CD4-positive, alpha-beta memory T cell (primary cell): ENCODE results near the gene KRTAP10-2. TPM values are rescaled to one million over a fixed set of nuclear protein-coding genes. Genes with fewer than 3 reads are reported as not detected.
"Not testable (repeated sequence)": the region's sequence is repeated elsewhere in the genome, so short reads cannot be mapped to it uniquely, and the experiment has no call there.

Experiments
- CTCF ChIA-PET: fragments of 350-600 bp; sonication (Branson Sonifier 250); formaldehyde crosslinking; loops from one replicate; lab custom pipeline; 2021; ENCODE audit warnings: inconsistent platforms; ENCODE audit not compliant: partially characterized antibody; lab: Charles Lee
- POLR2A ChIA-PET: fragments of 350-600 bp; sonication (Branson Sonifier 250); formaldehyde crosslinking; loops from one replicate; lab custom pipeline; 2021; ENCODE audit not compliant: partially characterized antibody; lab: Charles Lee
- DNase-seq, 5 donors: peaks; one replicate each; pipeline versions ENCODE4 v3.0.0 to v3.0.0-alpha.2; 2020 to 2022; ENCODE audit warnings: mixed read lengths in 1 of 5
- H3K27ac ChIP-seq: one replicate; pipeline ENCODE4 v1.7.0; 2013; ENCODE audit warnings: low read depth, low read length
- H3K27me3 ChIP-seq: 2 replicates; pipeline ENCODE4 v1.7.0; 2013; ENCODE audit warnings: mild to moderate bottlenecking, low read length, moderate library complexity; ENCODE audit not compliant: insufficient read depth
- H3K36me3 ChIP-seq: 2 replicates; pipeline ENCODE4 v1.7.0; 2013; ENCODE audit warnings: mild to moderate bottlenecking, low read length, moderate library complexity; ENCODE audit not compliant: insufficient read depth
- H3K4me1 ChIP-seq: 2 replicates; pipeline ENCODE4 v1.7.0; 2013; ENCODE audit warnings: mild to moderate bottlenecking, low read length, moderate library complexity; ENCODE audit not compliant: insufficient read depth
- H3K4me3 ChIP-seq, 2 donors: one replicate each; pipeline ENCODE4 v1.7.0; 2013; ENCODE audit warnings: low read length in 2 of 2, mild to moderate bottlenecking in 1 of 2
- H3K9me3 ChIP-seq, 2 donors: one replicate each; pipeline ENCODE4 v1.7.0; 2013; ENCODE audit warnings: low read length in 2 of 2, control low read depth in 1 of 2; ENCODE audit not compliant: control insufficient read depth in 1 of 2
- H3K27ac Mint-ChIP-seq, 7 donors: one replicate each; pipeline ENCODE4 v1.8.0; 2020 to 2021; ENCODE audit warnings: mixed read lengths in 7 of 7, mild to moderate bottlenecking in 6 of 7, inconsistent platforms in 3 of 7, moderate library complexity in 3 of 7
- H3K27me3 Mint-ChIP-seq, 2 donors: one replicate each; pipeline ENCODE4 v1.8.0; 2020 to 2021; ENCODE audit warnings: mixed read lengths in 2 of 2
- H3K36me3 Mint-ChIP-seq, 2 donors: one replicate each; pipeline ENCODE4 v1.8.0; 2020 to 2021; ENCODE audit warnings: mixed read lengths in 2 of 2, inconsistent platforms in 1 of 2, mild to moderate bottlenecking in 1 of 2
- H3K4me1 Mint-ChIP-seq, 4 donors: one replicate each; pipeline ENCODE4 v1.8.0; 2020 to 2021; ENCODE audit warnings: mixed read lengths in 4 of 4, mild to moderate bottlenecking in 1 of 4
- H3K4me3 Mint-ChIP-seq, 8 donors: one replicate each; pipeline ENCODE4 v1.8.0; 2020 to 2021; ENCODE audit warnings: mixed read lengths in 8 of 8, mild to moderate bottlenecking in 7 of 8, moderate library complexity in 6 of 8, inconsistent platforms in 3 of 8
- H3K9me3 Mint-ChIP-seq, 8 donors: one replicate each; pipeline ENCODE4 v1.8.0; 2020 to 2021; ENCODE audit warnings: mixed read lengths in 8 of 8, mild to moderate bottlenecking in 5 of 8, inconsistent platforms in 3 of 8, moderate library complexity in 1 of 8
- intact Hi-C: fragments of 100-400 bp; cut with micrococcal nuclease; formaldehyde crosslinking; loops from one replicate; pipeline ENCODE4 v1.15.1; 2023
- polyA plus RNA-seq, 2 donors: library from polyadenylated mRNA; unstranded; fragments of 300-500 nt; fragmentation: Illumina TruSeq; gene quantifications; one replicate each; pipeline ENCODE4 v1.2.3, GENCODE V29; 2021
- total RNA-seq, 2 experiments: library from RNA; stranded (reverse); gene quantifications; one replicate each; pipeline ENCODE4 v1.2.3, GENCODE V29; 2021

The KRTAP10-2 gene
- total and polyA plus RNA-seq, 4 experiments from 2014 or later, result not detected

DNA sequence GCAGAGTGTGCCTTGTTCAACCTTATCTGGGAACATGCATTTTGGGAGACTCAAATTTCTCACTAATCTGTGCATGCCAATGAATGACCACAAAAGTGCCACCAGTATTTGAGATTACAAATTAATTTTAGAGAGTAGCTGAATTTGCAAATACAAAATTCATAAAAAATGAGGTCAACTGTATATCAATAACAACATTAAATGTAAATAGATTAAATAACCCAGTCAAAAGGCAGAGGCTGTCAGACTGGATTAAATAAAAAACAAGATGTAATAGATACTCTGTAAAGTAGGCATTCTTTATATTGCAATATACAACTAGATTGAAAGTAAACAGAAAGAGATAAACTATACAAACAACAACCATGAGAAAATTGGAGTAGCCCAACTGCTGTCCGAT lies 12.8 kb upstream of the KRTAP10-2 start:
- intact Hi-C loops, result no loop called here
- H3K27ac Mint-ChIP-seq, result peak overlapping the region in 1 of 7 donors; percentile 23
- H3K4me1 ChIP-seq, result peaks cover 13% of the 10 kb centered on the region
- peaks cover 2 to 36% (median 28%) of the 10 kb centered on the region in 8 donors for H3K9me3 Mint-ChIP-seq
- H3K27me3 ChIP-seq, result no peaks in the 10 kb centered on the region
- no peak overlapping the region for H3K27ac ChIP-seq
- CTCF ChIA-PET, result interaction anchor here (1.2 kb wide), 1 partner anchor 179 kb away, joined by 3 read pairs; no protein-coding TSS in a partner anchor
- no peak overlapping the region for H3K4me3 ChIP-seq
- peaks cover 2 to 3% of the 10 kb centered on the region in 2 donors for H3K36me3 Mint-ChIP-seq
- H3K9me3 ChIP-seq, result no peaks in the 10 kb centered on the region
- H3K4me3 Mint-ChIP-seq, result no peak overlapping the region
- peaks cover 0 to 1% of the 10 kb centered on the region in 2 donors for H3K27me3 Mint-ChIP-seq
- peaks cover 9 to 14% (median 11%) of the 10 kb centered on the region in 4 donors for H3K4me1 Mint-ChIP-seq
- no peak for DNase-seq
- POLR2A ChIA-PET, result interaction anchor here (0.7 kb wide), 1 partner anchor 17 kb away, joined by 3 read pairs; no protein-coding TSS in a partner anchor
- H3K36me3 ChIP-seq, result no peaks in the 10 kb centered on the region

DNA sequence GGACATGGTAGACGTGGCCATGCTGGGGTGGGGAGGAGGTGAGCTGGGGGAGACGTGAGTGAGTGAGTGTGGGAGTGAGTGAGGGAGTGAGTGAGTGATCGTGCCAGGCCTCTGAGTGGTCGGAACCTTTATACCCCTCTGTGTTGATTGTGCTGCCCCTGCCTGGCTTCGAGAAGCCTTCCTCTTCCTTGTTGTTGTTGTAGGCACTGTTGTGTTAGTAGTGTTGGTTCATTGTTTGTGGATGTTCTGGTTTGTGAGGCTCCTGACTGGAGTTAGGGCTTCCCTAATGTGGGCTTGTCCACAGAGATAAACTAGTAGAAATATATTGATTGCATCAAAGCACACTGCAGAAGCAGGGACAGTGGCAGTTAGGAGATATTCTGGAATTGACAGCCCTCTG lies 7.4 kb upstream of the KRTAP10-2 start, which contains the start of gene KRTAP10-3:
Gene KRTAP10-3, minus strand, starts transcription at position 101 of the 400 bp plus-strand sequence. Its CDS starts 80 bp downstream, at position 21.
- CTCF ChIA-PET, result no interaction called here
- Histone ChIP-seq H3K36me3 (no peaks in the 10 kb centered on the region), H3K27ac (no peak within 1 kb of the TSS), H3K27me3 (no peaks in the 10 kb centered on the region), H3K4me1 (no peaks in the 10 kb centered on the region), H3K9me3 (no peaks in the 10 kb centered on the region), H3K4me3 (no peak within 1 kb of the TSS)
- Mint-ChIP-seq H3K27ac (peak within 1 kb of the TSS in 3 of 7 donors; percentile 17 to 79 (median 62)), H3K4me1 (no peaks in the 10 kb centered on the region), H3K27me3 (peaks cover 0 to 4% of the 10 kb centered on the region in 2 donors), H3K9me3 (peaks cover 2 to 44% (median 25%) of the 10 kb centered on the region in 8 donors), H3K36me3 (peaks cover 2 to 3% of the 10 kb centered on the region in 2 donors), H3K4me3 (no peak within 1 kb of the TSS)
- intact Hi-C loops, result no loop called here
- no peak for DNase-seq
- POLR2A ChIA-PET, result no interaction called here

DNA sequence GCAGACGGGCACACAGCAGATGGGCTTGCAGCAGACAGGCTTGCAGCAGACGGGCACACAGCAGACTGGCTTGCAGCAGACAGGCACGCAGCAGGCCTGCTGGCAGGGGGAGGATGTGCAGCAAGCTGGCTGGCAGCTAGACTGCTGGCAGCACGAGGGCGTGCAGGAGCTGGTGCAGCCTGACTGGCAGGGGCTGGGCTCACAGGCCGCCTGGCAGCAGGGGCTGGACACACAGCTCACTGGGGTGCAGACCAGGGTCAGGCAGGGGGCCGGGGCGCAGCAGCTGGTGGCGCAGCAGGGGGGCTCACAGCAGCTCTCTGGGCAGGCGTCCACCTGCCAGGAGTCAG lies 7.0 kb upstream of the KRTAP10-2 start:
- CTCF ChIA-PET, result not testable (repeated sequence)
- H3K9me3 Mint-ChIP-seq, result peaks cover 2 to 48% (median 26%) of the 10 kb centered on the region in 8 donors

DNA sequence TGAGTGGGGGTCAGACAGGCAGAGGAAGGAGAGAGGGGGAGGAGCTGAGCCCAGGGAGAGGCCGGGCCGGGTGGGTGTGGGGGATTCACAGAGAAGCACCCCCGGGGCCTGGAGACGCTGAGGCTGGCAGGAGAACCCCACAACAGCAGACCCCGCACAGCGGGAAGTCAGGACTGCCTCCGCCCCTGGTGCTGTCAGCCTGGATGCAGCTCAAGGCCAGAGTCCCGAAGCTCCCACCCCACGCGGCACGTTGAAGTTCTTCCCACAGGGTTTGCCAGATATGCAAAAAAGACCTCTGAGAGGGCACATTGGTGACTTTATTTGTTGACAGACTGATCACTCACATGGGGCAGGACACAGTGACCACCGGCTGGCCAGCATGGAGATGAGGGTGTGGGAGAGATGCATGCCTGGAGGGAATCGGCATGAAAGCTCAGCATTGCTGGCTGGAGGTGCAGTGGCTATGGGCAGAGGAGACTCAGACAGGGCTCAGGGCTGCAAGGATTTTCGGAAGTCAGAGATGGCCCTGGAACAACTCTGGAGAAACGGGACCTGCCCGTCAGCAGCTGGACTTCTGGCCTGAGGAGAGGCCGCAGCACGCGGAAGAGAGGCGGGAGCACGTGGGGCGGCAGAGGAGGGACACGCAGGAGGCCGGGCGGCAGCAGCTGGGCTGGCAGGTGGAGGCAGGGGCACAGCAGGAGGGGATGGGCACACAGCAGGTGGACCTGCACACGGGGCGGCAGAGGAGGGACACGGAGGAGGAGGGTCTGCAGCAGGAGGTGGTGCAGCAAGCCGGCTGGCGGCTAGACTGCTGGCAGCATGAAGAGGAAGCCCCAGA lies 6.4 kb upstream of the KRTAP10-2 start:
- Mint-ChIP-seq H3K9me3 (peaks cover 2 to 47% (median 25%) of the 10 kb centered on the region in 8 donors), H3K36me3 (peaks cover 2 to 3% of the 10 kb centered on the region in 2 donors), H3K4me3 (no peak overlapping the region), H3K4me1 (no peaks in the 10 kb centered on the region), H3K27ac (peak overlapping the region in 1 of 7 donors; percentile 79), H3K27me3 (peaks cover 0 to 4% of the 10 kb centered on the region in 2 donors)
- Histone ChIP-seq H3K27me3 (no peaks in the 10 kb centered on the region), H3K27ac (no peak overlapping the region), H3K4me3 (no peak overlapping the region), H3K36me3 (no peaks in the 10 kb centered on the region), H3K4me1 (no peaks in the 10 kb centered on the region), H3K9me3 (no peaks in the 10 kb centered on the region)
- ChIA-PET POLR2A (no interaction called here), CTCF (no interaction called here)
- intact Hi-C loops, result no loop called here
- DNase-seq, result no peak

More for the DNA sequence above, 7.0 kb upstream of the KRTAP10-2 start:
- H3K27me3 Mint-ChIP-seq, POLR2A ChIA-PET, H3K36me3 Mint-ChIP-seq, intact Hi-C loops, H3K27ac ChIP-seq, DNase-seq, H3K27me3 ChIP-seq, H3K4me1 ChIP-seq, H3K9me3 ChIP-seq, H3K4me3 ChIP-seq, H3K4me1 Mint-ChIP-seq, H3K36me3 ChIP-seq, H3K4me3 Mint-ChIP-seq: not testable (repeated sequence)
- H3K27ac Mint-ChIP-seq, result peak overlapping the region in 2 of 7 donors; percentile 17 to 79

DNA sequence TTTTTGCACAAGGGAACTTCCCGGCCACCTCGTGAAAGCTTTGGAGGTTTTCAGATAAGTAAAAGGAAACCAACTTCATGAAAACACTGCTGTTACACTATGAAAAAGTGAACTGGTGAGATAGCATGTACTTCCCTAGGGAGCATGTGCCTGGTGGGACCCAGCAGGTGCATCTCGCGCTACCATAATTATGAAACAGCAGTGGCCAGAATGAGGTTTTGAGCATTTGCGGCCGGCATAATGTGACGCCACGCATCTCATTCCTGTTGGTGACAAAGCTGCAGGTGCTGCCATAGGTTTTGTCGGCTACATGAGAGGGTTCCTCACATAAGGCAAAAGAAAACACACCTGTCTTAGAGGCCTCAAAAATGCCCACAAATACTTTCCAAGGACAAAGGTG lies 5.6 kb upstream of the KRTAP10-2 start:
- H3K36me3 Mint-ChIP-seq, result peaks cover 2 to 3% of the 10 kb centered on the region in 2 donors
- H3K4me3 Mint-ChIP-seq, result no peak overlapping the region
- Histone ChIP-seq H3K4me1 (no peaks in the 10 kb centered on the region), H3K4me3 (no peak overlapping the region), H3K27ac (no peak overlapping the region), H3K9me3 (no peaks in the 10 kb centered on the region), H3K27me3 (no peaks in the 10 kb centered on the region), H3K36me3 (no peaks in the 10 kb centered on the region)
- intact Hi-C loops, result no loop called here
- peaks cover 2 to 38% (median 18%) of the 10 kb centered on the region in 8 donors for H3K9me3 Mint-ChIP-seq
- POLR2A ChIA-PET, result no interaction called here
- CTCF ChIA-PET, result no interaction called here
- DNase-seq, result no peak
- no peak overlapping the region for H3K27ac Mint-ChIP-seq
- no peaks in the 10 kb centered on the region for H3K4me1 Mint-ChIP-seq
- peaks cover 0 to 4% of the 10 kb centered on the region in 2 donors for H3K27me3 Mint-ChIP-seq

DNA sequence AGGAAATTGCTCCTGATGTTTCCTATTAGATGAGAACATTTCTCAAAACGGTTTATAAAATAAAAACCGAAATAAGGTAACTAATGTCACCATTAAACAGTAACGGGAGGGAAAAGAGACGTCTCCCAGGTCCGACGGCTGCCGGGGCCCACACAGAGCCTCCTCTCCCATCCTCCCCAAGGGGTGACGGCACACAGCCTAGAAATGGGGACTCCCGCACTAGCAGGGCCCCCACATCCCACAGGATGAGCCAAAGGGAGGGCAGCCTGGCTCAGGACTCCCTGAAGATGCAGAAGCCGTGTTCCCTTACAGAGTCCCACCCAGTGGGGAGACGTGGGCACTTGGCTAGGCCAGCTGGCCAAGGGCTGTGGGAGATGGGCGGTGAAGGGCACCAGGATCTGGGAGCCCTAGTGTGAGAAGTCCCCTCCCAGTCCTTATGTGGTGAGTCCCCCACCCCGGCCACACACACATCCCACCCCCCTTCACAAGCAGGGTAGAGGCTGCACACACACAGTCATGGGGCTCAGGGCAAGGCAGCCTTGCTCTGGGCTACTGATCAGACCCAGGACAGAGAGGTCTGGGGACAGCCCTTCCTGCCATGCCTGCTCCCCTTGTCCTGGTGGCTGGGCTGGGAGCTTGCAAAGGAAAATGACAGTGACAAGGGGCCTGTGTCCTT lies 4.0 kb upstream of the KRTAP10-2 start:
- Mint-ChIP-seq H3K27ac (no peak overlapping the region), H3K4me1 (peaks cover 0 to 5% (median 0%) of the 10 kb centered on the region in 4 donors), H3K36me3 (peaks cover 0 to 3% of the 10 kb centered on the region in 2 donors), H3K9me3 (peaks cover 0 to 23% (median 9%) of the 10 kb centered on the region in 8 donors), H3K4me3 (no peak overlapping the region), H3K27me3 (peaks cover 0 to 4% of the 10 kb centered on the region in 2 donors)
- H3K36me3 ChIP-seq, result no peaks in the 10 kb centered on the region
- no peaks in the 10 kb centered on the region for H3K27me3 ChIP-seq
- H3K4me1 ChIP-seq, result no peaks in the 10 kb centered on the region
- no peak overlapping the region for H3K27ac ChIP-seq
- CTCF ChIA-PET, result no interaction called here
- no peak overlapping the region for H3K4me3 ChIP-seq
- intact Hi-C loops, result no loop called here
- H3K9me3 ChIP-seq, result no peaks in the 10 kb centered on the region
- POLR2A ChIA-PET, result no interaction called here
- no peak for DNase-seq

DNA sequence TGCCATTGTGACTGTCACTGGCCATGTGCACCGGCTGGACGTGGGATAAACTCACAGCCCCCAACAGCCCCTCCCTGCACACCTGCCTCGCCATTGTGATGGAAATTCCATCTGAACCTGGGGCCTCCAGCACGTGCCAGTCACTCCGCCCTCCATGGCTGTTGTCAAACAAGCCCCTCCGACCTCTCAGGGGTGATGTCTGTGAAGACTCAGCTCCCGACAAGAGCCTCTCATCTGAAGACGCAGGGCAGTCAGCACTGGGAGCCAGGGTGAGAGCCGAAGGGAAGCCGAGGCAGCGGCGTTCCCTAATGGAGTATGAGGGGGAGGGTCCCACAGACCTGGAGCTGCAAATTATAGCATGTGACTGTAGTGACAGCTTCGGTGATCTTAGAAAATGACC lies 1.4 kb upstream of the KRTAP10-2 start:
- H3K4me1 ChIP-seq, result peaks cover 9% of the 10 kb centered on the region
- no peak overlapping the region for H3K4me3 Mint-ChIP-seq
- CTCF ChIA-PET, result interaction anchor here (1.0 to 1.4 kb wide), 2 partner anchors 42 to 190 kb away, joined by 3 read pairs; no protein-coding TSS in a partner anchor

More for the DNA sequence above, 1.4 kb upstream of the KRTAP10-2 start:
- Histone ChIP-seq H3K36me3 (no peaks in the 10 kb centered on the region), H3K4me3 (no peak overlapping the region), H3K27ac (no peak overlapping the region), H3K9me3 (no peaks in the 10 kb centered on the region), H3K27me3 (no peaks in the 10 kb centered on the region)
- Mint-ChIP-seq H3K9me3 (peaks cover 0 to 13% (median 6%) of the 10 kb centered on the region in 8 donors), H3K27ac (no peak overlapping the region), H3K36me3 (peaks cover 3 to 10% of the 10 kb centered on the region in 2 donors), H3K27me3 (peaks cover 0 to 1% of the 10 kb centered on the region in 2 donors), H3K4me1 (peaks cover 10 to 24% (median 16%) of the 10 kb centered on the region in 4 donors)
- intact Hi-C loops, result no loop called here
- POLR2A ChIA-PET, result no interaction called here
- no peak for DNase-seq
